NCI-H345 (cell line): ENCODE results near the gene ARL17A.
"Not testable (repeated sequence)": the region's sequence is repeated elsewhere in the genome, so short reads cannot be mapped to it uniquely, and the experiment has no call there.

Experiments
- DNase-seq: peaks from one replicate; lab custom pipeline; 2025; lab: John Stamatoyannopoulos, UW

The ARL17A gene

GRCh38 chr17:46579083-46580075 is at the start of gene ARL17A:
Gene ARL17A (minus strand): TSS chr17:46579691. CDS start chr17:46576322, 3,369 bp downstream.
- DNase-seq = not testable (repeated sequence)

GRCh38 chr17:46628753-46629436 is 49.4 kb upstream of the ARL17A start:
- DNase-seq = not testable (repeated sequence)

GRCh38 chr17:46627452-46627851 is 48.0 kb upstream of the ARL17A start:
- not testable (repeated sequence) for DNase-seq

GRCh38 chr17:46624726-46625125 is 45.2 kb upstream of the ARL17A start:
- not testable (repeated sequence) for DNase-seq

GRCh38 chr17:46623790-46624189 is 44.3 kb upstream of the ARL17A start:
- DNase-seq = not testable (repeated sequence)

GRCh38 chr17:46618975-46619374 is 39.5 kb upstream of the ARL17A start:
- not testable (repeated sequence) for DNase-seq

- not testable (repeated sequence) for DNase-seq
These were observed 37.6 kb upstream of the ARL17A start for GRCh38 chr17:46617121-46617520.

- not testable (repeated sequence) for DNase-seq
These were observed 34.4 kb upstream of the ARL17A start for GRCh38 chr17:46613876-46614275.

- DNase-seq = not testable (repeated sequence)
These were observed 31.8 kb upstream of the ARL17A start for GRCh38 chr17:46611304-46611703.

GRCh38 chr17:46603125-46603524 is 23.6 kb upstream of the ARL17A start:
- not testable (repeated sequence) for DNase-seq

GRCh38 chr17:46600767-46601166 is 21.3 kb upstream of the ARL17A start:
- DNase-seq = not testable (repeated sequence)

- not testable (repeated sequence) for DNase-seq
These were observed 18.9 kb upstream of the ARL17A start for GRCh38 chr17:46598344-46598931.

- not testable (repeated sequence) for DNase-seq
These were observed 11.8 kb upstream of the ARL17A start for GRCh38 chr17:46591332-46591731.

- not testable (repeated sequence) for DNase-seq
These were observed 11.0 kb upstream of the ARL17A start, which contains the start of gene NSF for GRCh38 chr17:46590157-46591146. Gene NSF (plus strand): TSS chr17:46590669. CDS start chr17:46590776, 107 bp downstream.

GRCh38 chr17:46585444-46585843 is 6.0 kb upstream of the ARL17A start:
- DNase-seq = not testable (repeated sequence)

GRCh38 chr17:46580082-46580481 is 591 bp upstream of the ARL17A start:
- not testable (repeated sequence) for DNase-seq

- DNase-seq = not testable (repeated sequence)
These were observed 7.7 kb downstream of the ARL17A start for GRCh38 chr17:46571796-46572195.

- DNase-seq = not testable (repeated sequence)
These were observed 12.5 kb downstream of the ARL17A start for GRCh38 chr17:46566980-46567379.

GRCh38 chr17:46566284-46566683 is 13.2 kb downstream of the ARL17A start:
- DNase-seq = not testable (repeated sequence)

GRCh38 chr17:46560048-46560447 is 19.4 kb downstream of the ARL17A start:
- not testable (repeated sequence) for DNase-seq

GRCh38 chr17:46559155-46559554 is 20.3 kb downstream of the ARL17A start:
- DNase-seq = not testable (repeated sequence)
